IPS-18c (cell line): ENCODE measurements around the gene UBE2E2.

Experiments
- H3K4me3 ChIP-seq: 2 replicates; pipeline ENCODE4 v1.7.0; 2013; ENCODE audit warnings: low read depth, mild to moderate bottlenecking, low read length, moderate library complexity; ENCODE audit not compliant: insufficient read depth
- H3K9me3 ChIP-seq: one replicate; pipeline ENCODE4 v1.6.1; 2013; ENCODE audit warnings: mild to moderate bottlenecking, low read length, moderate library complexity; ENCODE audit not compliant: control insufficient read depth, insufficient read depth

Gene UBE2E2

GRCh38 chr3:23457697-23458096, 254.6 kb downstream of the UBE2E2 start:
- Histone ChIP-seq H3K9me3 (no peaks in the 10 kb centered on the region), H3K4me3 (no peak overlapping the region)

GRCh38 chr3:23459465-23459864, 256.3 kb downstream of the UBE2E2 start:
- Histone ChIP-seq H3K4me3 (no peak overlapping the region), H3K9me3 (no peaks in the 10 kb centered on the region)

GRCh38 chr3:23459889-23460546, 256.9 kb downstream of the UBE2E2 start:
- H3K4me3 ChIP-seq, result no peak overlapping the region
- H3K9me3 ChIP-seq, result no peaks in the 10 kb centered on the region

GRCh38 chr3:23461069-23461468, 257.9 kb downstream of the UBE2E2 start:
- no peak overlapping the region for H3K4me3 ChIP-seq
- H3K9me3 ChIP-seq, result no peaks in the 10 kb centered on the region

GRCh38 chr3:23463791-23464190, 260.7 kb downstream of the UBE2E2 start:
- H3K9me3 ChIP-seq, result no peaks in the 10 kb centered on the region
- no peak overlapping the region for H3K4me3 ChIP-seq

GRCh38 chr3:23465569-23465968, 262.4 kb downstream of the UBE2E2 start:
- no peak overlapping the region for H3K4me3 ChIP-seq
- no peaks in the 10 kb centered on the region for H3K9me3 ChIP-seq

GRCh38 chr3:23468203-23468602, 265.1 kb downstream of the UBE2E2 start:
- H3K9me3 ChIP-seq, result no peaks in the 10 kb centered on the region
- no peak overlapping the region for H3K4me3 ChIP-seq

- H3K9me3 ChIP-seq, result no peaks in the 10 kb centered on the region
Observed at GRCh38 chr3:23474580-23475357, 271.6 kb downstream of the UBE2E2 start.

GRCh38 chr3:23475446-23475845, 272.3 kb downstream of the UBE2E2 start:
- Histone ChIP-seq H3K4me3 (no peak overlapping the region), H3K9me3 (no peaks in the 10 kb centered on the region)

More at GRCh38 chr3:23474580-23475357, 271.6 kb downstream of the UBE2E2 start:
- H3K4me3 ChIP-seq, result no peak overlapping the region

GRCh38 chr3:23479026-23479425, 275.9 kb downstream of the UBE2E2 start:
- Histone ChIP-seq H3K4me3 (no peak overlapping the region), H3K9me3 (no peaks in the 10 kb centered on the region)

GRCh38 chr3:23479615-23480328, 276.6 kb downstream of the UBE2E2 start:
- Histone ChIP-seq H3K4me3 (no peak overlapping the region), H3K9me3 (peaks cover 2% of the 10 kb centered on the region)

GRCh38 chr3:23480329-23480714, 277.2 kb downstream of the UBE2E2 start:
- peaks cover 2% of the 10 kb centered on the region for H3K9me3 ChIP-seq
- H3K4me3 ChIP-seq, result no peak overlapping the region

- Histone ChIP-seq H3K4me3 (no peak overlapping the region), H3K9me3 (peaks cover 2% of the 10 kb centered on the region)
Observed at GRCh38 chr3:23481011-23481615, 278.0 kb downstream of the UBE2E2 start.

- no peak overlapping the region for H3K4me3 ChIP-seq
- H3K9me3 ChIP-seq, result peaks cover 2% of the 10 kb centered on the region
Observed at GRCh38 chr3:23481616-23482278, 278.6 kb downstream of the UBE2E2 start.

GRCh38 chr3:23484386-23484785, 281.3 kb downstream of the UBE2E2 start:
- Histone ChIP-seq H3K9me3 (peaks cover 2% of the 10 kb centered on the region), H3K4me3 (no peak overlapping the region)

- Histone ChIP-seq H3K4me3 (no peak overlapping the region), H3K9me3 (peaks cover 2% of the 10 kb centered on the region)
Observed at GRCh38 chr3:23485922-23486321, 282.8 kb downstream of the UBE2E2 start.

- Histone ChIP-seq H3K9me3 (peaks cover 2% of the 10 kb centered on the region), H3K4me3 (no peak overlapping the region; the same call in 1 of the 2 replicates)
Observed at GRCh38 chr3:23487015-23487414, 283.9 kb downstream of the UBE2E2 start.
